Bronchial epithelial cell (primary cell): ENCODE results near the gene LCK. TPM values are rescaled to one million over a fixed set of nuclear protein-coding genes. Genes with fewer than 3 reads are reported as not detected.

Experiments
- DNase-seq: peaks from one replicate; pipeline ENCODE4 v3.0.0-alpha.2; 2010; ENCODE audit warnings: low read depth
- FAIRE-seq: peaks from 2 replicates; lab custom pipeline; 2011; peaks lifted over from hg19 to GRCh38; lab: Jason Lieb, UNC
- H3K27me3 ChIP-seq: 2 replicates; pipeline ENCODE4 v1.5.1; 2011; ENCODE audit warnings: low read length; ENCODE audit not compliant: control insufficient read depth, insufficient read depth
- H3K36me3 ChIP-seq: 2 replicates; pipeline ENCODE4 v1.5.1; 2011; ENCODE audit warnings: low read length; ENCODE audit not compliant: control insufficient read depth, insufficient read depth
- H3K4me3 ChIP-seq: 2 replicates; pipeline ENCODE4 v1.5.1; 2011; ENCODE audit warnings: mild to moderate bottlenecking, low read depth, low read length, control low read depth
- CTCF ChIP-seq: IDR thresholded peaks from 2 replicates; pipeline ENCODE4 v1.5.1; 2011; ENCODE audit warnings: mild to moderate bottlenecking, moderate library complexity, low read length, control low read depth, inconsistent platforms; ENCODE audit not compliant: insufficient read depth, severe bottlenecking
- total RNA-seq: library from RNA; depleted of rRNA; stranded (reverse); fragments of >200 nt; gene quantifications from 2 replicates; pipeline ENCODE4 v1.2.1, GENCODE V29; 2014

The LCK gene
- total RNA-seq, 1 donor from 2014 or later, result not detected

GRCh38 chr1:32221980-32222755 lies 28.9 kb upstream of the LCK start, which contains the start of the genes EIF3I and TMEM234:
Gene EIF3I, plus strand, starts transcription at chr1:32222407. Its CDS starts 35 bp downstream, at chr1:32222442.
Gene TMEM234, minus strand, starts transcription at chr1:32222353. Its CDS starts 31 bp downstream, at chr1:32222322.
- no peak for TF ChIP-seq CTCF
- H3K36me3 ChIP-seq, result peaks cover 17% of the 10 kb centered on the region
- no peak for FAIRE-seq

GRCh38 chr1:32223683-32224082 lies 27.4 kb upstream of the LCK start:
- H3K36me3 ChIP-seq, result peaks cover 25% of the 10 kb centered on the region

More at GRCh38 chr1:32221980-32222755, 28.9 kb upstream of the LCK start, which contains the start of the genes EIF3I and TMEM234:
- peak within 1 kb of the TSS; percentile 94 for H3K4me3 ChIP-seq
- DNase-seq, result peak; percentile 85
- H3K27me3 ChIP-seq, result no peaks in the 10 kb centered on the region

GRCh38 chr1:32224285-32224684 lies 26.8 kb upstream of the LCK start:
- no peak for FAIRE-seq
- Histone ChIP-seq H3K4me3 (no peak overlapping the region), H3K36me3 (peaks cover 28% of the 10 kb centered on the region), H3K27me3 (no peaks in the 10 kb centered on the region)
- DNase-seq, result no peak
- TF ChIP-seq CTCF, result no peak

More at GRCh38 chr1:32223683-32224082, 27.4 kb upstream of the LCK start:
- FAIRE-seq (no peak), DNase-seq (no peak)
- TF ChIP-seq CTCF, result no peak
- H3K4me3 ChIP-seq, result no peak overlapping the region
- H3K27me3 ChIP-seq, result no peaks in the 10 kb centered on the region

DNA sequence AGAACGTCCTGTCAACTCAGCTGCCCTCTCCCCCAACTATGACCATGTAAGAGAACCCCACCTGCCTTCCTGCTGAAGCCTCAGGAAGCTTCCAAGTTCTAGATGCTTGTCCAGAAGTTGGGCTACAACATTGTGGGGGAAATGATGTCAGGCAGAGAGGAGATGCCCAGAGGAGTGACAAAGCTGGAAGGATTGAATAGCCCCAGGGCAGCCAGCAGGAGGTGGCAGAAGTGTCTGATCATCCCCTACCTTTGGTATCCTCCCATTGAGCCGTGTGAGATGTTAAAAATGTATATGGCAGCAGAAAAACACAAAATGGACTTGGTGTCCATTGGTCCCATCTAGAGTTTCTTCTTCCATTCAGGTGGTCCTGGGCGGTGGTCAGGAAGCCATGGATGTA lies 22.3 kb upstream of the LCK start:
- no peak for FAIRE-seq
- no peak for DNase-seq
- no peak overlapping the region for H3K4me3 ChIP-seq
- peaks cover 30% of the 10 kb centered on the region for H3K36me3 ChIP-seq
- no peaks in the 10 kb centered on the region for H3K27me3 ChIP-seq
- no peak for TF ChIP-seq CTCF

DNA sequence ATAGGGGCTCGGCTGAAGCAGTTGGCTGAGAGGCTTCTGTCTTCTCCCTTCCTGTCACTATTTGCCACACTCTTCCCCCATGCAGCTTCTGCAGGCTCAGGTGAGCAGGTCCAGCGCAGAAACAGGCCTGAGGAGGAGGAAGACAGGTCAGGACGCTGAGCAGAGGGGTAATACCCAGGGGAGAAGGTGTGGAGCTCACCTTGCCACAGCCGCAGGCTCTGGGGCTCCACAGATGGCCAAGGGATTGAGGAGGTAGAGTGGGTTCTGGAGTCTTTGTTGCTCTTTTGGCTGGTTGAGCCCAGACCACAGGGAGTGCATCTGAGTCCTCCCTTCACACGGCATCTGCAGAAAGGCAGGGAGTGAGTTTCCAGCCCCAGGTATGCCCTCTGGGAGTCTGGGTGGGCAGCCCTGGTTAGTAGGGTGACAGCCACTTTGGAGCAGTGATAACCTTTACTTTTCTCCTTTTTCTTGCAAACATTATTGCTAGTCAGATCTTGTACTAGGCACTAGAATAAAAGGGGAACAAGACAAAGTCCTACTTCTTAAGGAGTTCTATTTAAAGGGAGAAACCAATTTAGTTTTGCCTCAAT lies 19.1 kb upstream of the LCK start:
- TF ChIP-seq CTCF, result no peak
- Histone ChIP-seq H3K27me3 (no peaks in the 10 kb centered on the region), H3K4me3 (no peak overlapping the region), H3K36me3 (peaks cover 17% of the 10 kb centered on the region)
- no peak for DNase-seq
- FAIRE-seq, result no peak
